ENCODE results near the gene POMT1.

GRCh38 chr9:131555841-131556673, 53.3 kb downstream of the POMT1 start:
- TF ChIP-seq ZBTB7A (IDR thresholded peaks at IDR 0.05; ENCODE audit: low read depth): no peak
- TF ChIP-seq EP300 (IDR thresholded peaks at IDR 0.05; ENCODE audit: borderline replicate concordance): no peak

Data from Ishikawa (cell line).